Caco-2 (cell line): Measurements from ENCODE around the gene RNF126. TPM values are rescaled to one million over a fixed set of nuclear protein-coding genes. Genes with fewer than 3 reads are reported as not detected.
A peak's percentile ranks its signal among the peaks of the same experiment; 100 is the strongest.
"Not testable (repeated sequence)": the region's sequence is repeated elsewhere in the genome, so short reads cannot be mapped to it uniquely, and the experiment has no call there.

Experiments used
- BruUV-seq: library from RNA; stranded (reverse); fragments of 400-500 nt; replicated peaks from 2 replicates; lab custom pipeline; 2021; lab: Mats Ljungman, UMichigan
- CTCF ChIA-PET: fragments of 300-600 bp; sonication (Branson Sonifier 250); formaldehyde crosslinking; loops from one replicate; lab custom pipeline; 2022; ENCODE audit warnings: antibody characterized with exemption; lab: Charles Lee
- POLR2A ChIA-PET: fragments of 300-600 bp; sonication (Branson Sonifier 250); formaldehyde crosslinking; loops from one replicate; lab custom pipeline; 2022; ENCODE audit warnings: antibody characterized with exemption; lab: Charles Lee
- DNase-seq, 2 experiments: peaks; one replicate each; pipeline versions ENCODE4 v3.0.0 to v3.0.0-alpha.2; 2020 to 2022
- H3K27me3 ChIP-seq: replicated peaks from 2 replicates; pipeline ENCODE4 v1.6.0; 2011; ENCODE audit warnings: low read length; ENCODE audit not compliant: control insufficient read depth, insufficient read depth
- H3K36me3 ChIP-seq: 2 replicates; pipeline ENCODE4 v1.5.1; 2011; ENCODE audit warnings: low read length; ENCODE audit not compliant: control insufficient read depth, insufficient read depth
- H3K4me1 ChIP-seq: fragments of 250-450 bp; sonication (Bioruptor Pico); 2 replicates; pipeline ENCODE4 v1.5.1; 2020; ENCODE audit warnings: mild to moderate bottlenecking
- H3K4me3 ChIP-seq: 2 replicates; pipeline ENCODE4 v1.5.1; 2011; ENCODE audit warnings: low read depth, mild to moderate bottlenecking, control low read depth, low read length
- H3K9me3 ChIP-seq: fragments of 250-450 bp; sonication (Bioruptor Pico); 2 replicates; pipeline ENCODE4 v1.5.1; 2020; ENCODE audit warnings: mild to moderate bottlenecking, moderate library complexity
- H3K27ac Mint-ChIP-seq: one replicate; pipeline ENCODE4 v1.8.0; 2022; ENCODE audit warnings: mixed read lengths; ENCODE audit not compliant: unreplicated experiment
- H3K27me3 Mint-ChIP-seq: one replicate; pipeline ENCODE4 v1.8.0; 2022; ENCODE audit warnings: mixed read lengths; ENCODE audit not compliant: insufficient read depth, unreplicated experiment
- H3K36me3 Mint-ChIP-seq: one replicate; pipeline ENCODE4 v1.8.0; 2022; ENCODE audit warnings: mild to moderate bottlenecking, mixed read lengths; ENCODE audit not compliant: insufficient read depth, unreplicated experiment
- H3K4me1 Mint-ChIP-seq: one replicate; pipeline ENCODE4 v1.8.0; 2022; ENCODE audit warnings: low read depth, mixed read lengths; ENCODE audit not compliant: unreplicated experiment
- H3K4me3 Mint-ChIP-seq: one replicate; pipeline ENCODE4 v1.8.0; 2022; ENCODE audit warnings: mild to moderate bottlenecking, moderate library complexity, mixed read lengths; ENCODE audit not compliant: unreplicated experiment
- H3K9me3 Mint-ChIP-seq: one replicate; pipeline ENCODE4 v1.8.0; 2022; ENCODE audit warnings: mixed read lengths; ENCODE audit not compliant: unreplicated experiment
- intact Hi-C: fragments of 100-400 bp; cut with micrococcal nuclease; formaldehyde crosslinking; loops from one replicate; pipeline ENCODE4 v1.10.0; 2022; ENCODE audit not compliant: unreplicated experiment
- total RNA-seq: library from RNA; stranded (reverse); gene quantifications from 2 replicates; pipeline ENCODE4 v1.2.3, GENCODE V29; 2022
- TF ChIP-seq, protein P1 (sequence below), 2 experiments: fragments of 200-600 bp in 1 of 2; IDR thresholded peaks; 1 replicate in 1 of 2; 2 replicates in 1 of 2; pipeline versions ENCODE4 v1.5.1 to v1.8.0; 2011 to 2022; ENCODE audit warnings: antibody characterized with exemption in 1 of 2, control low read depth in 1 of 2, inconsistent platforms in 1 of 2, low read depth in 1 of 2, low read length in 1 of 2, mild to moderate bottlenecking in 1 of 2, moderate library complexity in 1 of 2; ENCODE audit not compliant: insufficient read depth in 1 of 2, severe bottlenecking in 1 of 2, unreplicated experiment in 1 of 2

Gene RNF126
- total RNA-seq, 1 experiment from 2014 or later, result 74.6 TPM

- TF ChIP-seq, protein P1, sequence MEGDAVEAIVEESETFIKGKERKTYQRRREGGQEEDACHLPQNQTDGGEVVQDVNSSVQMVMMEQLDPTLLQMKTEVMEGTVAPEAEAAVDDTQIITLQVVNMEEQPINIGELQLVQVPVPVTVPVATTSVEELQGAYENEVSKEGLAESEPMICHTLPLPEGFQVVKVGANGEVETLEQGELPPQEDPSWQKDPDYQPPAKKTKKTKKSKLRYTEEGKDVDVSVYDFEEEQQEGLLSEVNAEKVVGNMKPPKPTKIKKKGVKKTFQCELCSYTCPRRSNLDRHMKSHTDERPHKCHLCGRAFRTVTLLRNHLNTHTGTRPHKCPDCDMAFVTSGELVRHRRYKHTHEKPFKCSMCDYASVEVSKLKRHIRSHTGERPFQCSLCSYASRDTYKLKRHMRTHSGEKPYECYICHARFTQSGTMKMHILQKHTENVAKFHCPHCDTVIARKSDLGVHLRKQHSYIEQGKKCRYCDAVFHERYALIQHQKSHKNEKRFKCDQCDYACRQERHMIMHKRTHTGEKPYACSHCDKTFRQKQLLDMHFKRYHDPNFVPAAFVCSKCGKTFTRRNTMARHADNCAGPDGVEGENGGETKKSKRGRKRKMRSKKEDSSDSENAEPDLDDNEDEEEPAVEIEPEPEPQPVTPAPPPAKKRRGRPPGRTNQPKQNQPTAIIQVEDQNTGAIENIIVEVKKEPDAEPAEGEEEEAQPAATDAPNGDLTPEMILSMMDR (IDR thresholded peaks at IDR 0.05; ENCODE audit: insufficient read depth in 1 of 2, low read depth in 1 of 2, low read length in 1 of 2, severe bottlenecking in 1 of 2, unreplicated experiment in 1 of 2), result no peak
- H3K9me3 Mint-ChIP-seq, result no peaks in the 10 kb centered on the region
- DNase-seq, result no peak
- no peaks in the 10 kb centered on the region for H3K4me1 Mint-ChIP-seq
- ChIA-PET POLR2A (no interaction called here), CTCF (interaction anchor here (1.2 kb wide), 1 partner anchor 30 kb away, joined by 4 read pairs; no protein-coding TSS in a partner anchor)
- Histone ChIP-seq H3K4me3 (no peak overlapping the region), H3K36me3 (no peaks in the 10 kb centered on the region), H3K9me3 (no peaks in the 10 kb centered on the region), H3K4me1 (no peaks in the 10 kb centered on the region), H3K27me3 (no peaks in the 10 kb centered on the region)
- no peak overlapping the region for H3K4me3 Mint-ChIP-seq
- no peak overlapping the region for H3K27ac Mint-ChIP-seq
- no TSS peak for BruUV-seq
- no peaks in the 10 kb centered on the region for H3K27me3 Mint-ChIP-seq
- H3K36me3 Mint-ChIP-seq, result no peaks in the 10 kb centered on the region
- intact Hi-C loops, result no loop called here
Measured at GRCh38 chr19:704447-704741, 41.4 kb upstream of the RNF126 start.

GRCh38 chr19:703651-704446 is 40.8 kb upstream of the RNF126 start:
- POLR2A ChIA-PET, result no interaction called here
- H3K9me3 ChIP-seq, result no peaks in the 10 kb centered on the region
- Mint-ChIP-seq H3K9me3 (no peaks in the 10 kb centered on the region), H3K27me3 (no peaks in the 10 kb centered on the region), H3K36me3 (no peaks in the 10 kb centered on the region), H3K4me3 (no peak overlapping the region), H3K4me1 (no peaks in the 10 kb centered on the region), H3K27ac (no peak overlapping the region)
- peak; percentile 54 to 56 for DNase-seq
- TF ChIP-seq, protein P1 (IDR thresholded peaks at IDR 0.05; ENCODE audit: insufficient read depth in 1 of 2, low read depth in 1 of 2, low read length in 1 of 2, severe bottlenecking in 1 of 2, unreplicated experiment in 1 of 2), result no peak
- H3K4me1 ChIP-seq, result no peaks in the 10 kb centered on the region
- no peaks in the 10 kb centered on the region for H3K36me3 ChIP-seq
- no peaks in the 10 kb centered on the region for H3K27me3 ChIP-seq
- CTCF ChIA-PET, result interaction anchor here (1.2 kb wide), 1 partner anchor 30 kb away, joined by 4 read pairs; no protein-coding TSS in a partner anchor
- intact Hi-C loops, result no loop called here
- BruUV-seq, result no TSS peak
- no peak overlapping the region for H3K4me3 ChIP-seq

GRCh38 chr19:703329-703650 is 40.3 kb upstream of the RNF126 start:
- ChIA-PET POLR2A (no interaction called here), CTCF (no interaction called here)
- Mint-ChIP-seq H3K9me3 (no peaks in the 10 kb centered on the region), H3K27me3 (no peaks in the 10 kb centered on the region), H3K27ac (no peak overlapping the region), H3K36me3 (no peaks in the 10 kb centered on the region), H3K4me3 (no peak overlapping the region), H3K4me1 (no peaks in the 10 kb centered on the region)
- DNase-seq, result no peak
- no peaks in the 10 kb centered on the region for H3K4me1 ChIP-seq
- H3K9me3 ChIP-seq, result no peaks in the 10 kb centered on the region
- TF ChIP-seq, protein P1 (IDR thresholded peaks at IDR 0.05; ENCODE audit: insufficient read depth in 1 of 2, low read depth in 1 of 2, low read length in 1 of 2, severe bottlenecking in 1 of 2, unreplicated experiment in 1 of 2), result no peak
- H3K36me3 ChIP-seq, result no peaks in the 10 kb centered on the region
- H3K4me3 ChIP-seq, result no peak overlapping the region
- no TSS peak for BruUV-seq
- no peaks in the 10 kb centered on the region for H3K27me3 ChIP-seq
- intact Hi-C loops, result no loop called here

DNA sequence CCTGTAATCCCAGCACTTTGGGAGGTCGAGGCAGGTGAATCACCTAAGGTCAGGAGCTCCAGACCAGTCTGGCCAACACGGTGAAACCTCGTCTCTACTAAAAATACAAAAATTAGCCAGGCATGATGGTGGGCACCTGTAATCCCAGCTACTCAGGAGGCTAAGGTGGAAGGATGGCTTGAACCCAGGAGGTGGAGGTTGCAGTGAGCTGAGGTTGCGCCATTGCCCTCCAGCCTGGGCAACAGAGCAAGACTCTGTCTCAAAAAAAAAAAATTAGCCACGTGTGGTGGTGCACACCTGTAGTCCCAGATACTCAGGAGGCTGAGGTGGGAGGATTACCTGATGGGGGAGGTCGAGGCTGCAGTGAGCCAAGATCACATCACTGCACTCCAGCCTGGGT is 39.8 kb upstream of the RNF126 start:
- H3K27ac Mint-ChIP-seq, intact Hi-C loops, CTCF ChIA-PET: not testable (repeated sequence)

GRCh38 chr19:699885-700284 is 36.9 kb upstream of the RNF126 start:
- DNase-seq, H3K4me3 Mint-ChIP-seq, H3K27me3 Mint-ChIP-seq, H3K9me3 ChIP-seq, H3K4me1 Mint-ChIP-seq, H3K9me3 Mint-ChIP-seq, H3K27ac Mint-ChIP-seq, H3K27me3 ChIP-seq, H3K36me3 ChIP-seq, H3K36me3 Mint-ChIP-seq, H3K4me1 ChIP-seq, H3K4me3 ChIP-seq, intact Hi-C loops, BruUV-seq: not testable (repeated sequence)
- ChIA-PET CTCF (interaction anchor here (0.7 kb wide), 1 partner anchor 33 kb away, joined by 4 read pairs; no protein-coding TSS in a partner anchor), POLR2A (interaction anchor here (0.6 kb wide), 1 partner anchor 58 kb away, joined by 4 read pairs; no protein-coding TSS in a partner anchor)

More for the DNA sequence above, 39.8 kb upstream of the RNF126 start:
- H3K27me3 Mint-ChIP-seq, H3K9me3 Mint-ChIP-seq, H3K4me1 Mint-ChIP-seq, DNase-seq, BruUV-seq, POLR2A ChIA-PET, H3K4me3 Mint-ChIP-seq, H3K27me3 ChIP-seq, H3K36me3 Mint-ChIP-seq, H3K4me1 ChIP-seq, H3K36me3 ChIP-seq, H3K4me3 ChIP-seq, H3K9me3 ChIP-seq: not testable (repeated sequence)
